Heart right ventricle (tissue), 16 donors: ENCODE data around the gene CASR. TPM values are rescaled to one million over a fixed set of nuclear protein-coding genes. Genes with fewer than 3 reads are reported as not detected.
"Not testable (repeated sequence)": the region's sequence is repeated elsewhere in the genome, so short reads cannot be mapped to it uniquely, and the experiment has no call there.

Experiments
- ATAC-seq, 8 donors: fragments of 200-7000 bp; cut with Tn5 transposase; one replicate each; pipeline ENCODE4 v1.9.1; 2020; ENCODE audit warnings: mild to moderate bottlenecking in 8 of 8, moderate library complexity in 8 of 8, moderate number of reproducible peaks in 1 of 8
- DNase-seq, 2 donors: peaks; one replicate each; pipeline ENCODE4 v3.0.0-alpha.2; 2020
- H3K27ac ChIP-seq, 10 donors: fragments of 200-600 bp; sonication (generic) in 2 of 10; one replicate each; pipeline versions ENCODE4 v1.5.0 to v1.8.0; 2020 to 2022; ENCODE audit warnings: mild to moderate bottlenecking in 3 of 10
- H3K27me3 ChIP-seq, 7 donors: fragments of 200-600 bp; one replicate each; pipeline ENCODE4 v1.8.0; 2021 to 2022; ENCODE audit warnings: mild to moderate bottlenecking in 2 of 7
- H3K36me3 ChIP-seq, 9 donors: fragments of 200-600 bp; sonication (generic) in 1 of 9; one replicate each; pipeline versions ENCODE4 v1.5.0 to v1.8.0; 2020 to 2022; ENCODE audit warnings: mild to moderate bottlenecking in 2 of 9
- H3K4me1 ChIP-seq, 9 donors: fragments of 200-600 bp; sonication (generic) in 1 of 9; one replicate each; pipeline versions ENCODE4 v1.5.0 to v1.8.0; 2020 to 2022; ENCODE audit warnings: mild to moderate bottlenecking in 4 of 9
- H3K4me3 ChIP-seq, 10 donors: fragments of 200-600 bp; sonication (generic) in 2 of 10; one replicate each; pipeline versions ENCODE4 v1.5.0 to v1.8.0; 2020 to 2022; ENCODE audit warnings: mild to moderate bottlenecking in 7 of 10, moderate library complexity in 2 of 10
- H3K9me3 ChIP-seq, 11 donors: fragments of 200-600 bp in 10 of 11; sonication (generic) in 2 of 11; one replicate each; pipeline versions ENCODE4 v1.5.0 to v1.8.0; 2013 to 2022; ENCODE audit warnings: mild to moderate bottlenecking in 2 of 11, control low read depth in 1 of 11, moderate library complexity in 1 of 11
- CTCF ChIP-seq, 9 donors: fragments of 200-600 bp; sonication (generic) in 2 of 9; IDR thresholded peaks; one replicate each; pipeline versions ENCODE4 v1.5.0 to v1.8.0; 2021 to 2022; ENCODE audit warnings: antibody characterized with exemption in 9 of 9, mild to moderate bottlenecking in 5 of 9, moderate library complexity in 1 of 9
- WGBS, 2 donors: extraction: QIAGEN DNeasy Blood & Tissue Kit; methylation state at CpG; one replicate each; pipeline ENCODE4 v1.1.7; 2013; ENCODE audit warnings: inconsistent platforms in 1 of 2; 5-methylcytosine and 5-hydroxymethylcytosine counted together
- intact Hi-C, 10 donors: fragments of 100-400 bp; cut with DNase I; formaldehyde crosslinking; loops; one replicate each; pipeline versions ENCODE4 v1.11.1 to v1.14.2; 2022
- long read RNA-seq, 3 donors: library from polyadenylated mRNA; unstranded; transcript quantifications; one replicate each; pipeline ENCODE4 v2.0.0, GENCODE V29; 2020 to 2021
- polyA plus RNA-seq, 2 donors: library from polyadenylated mRNA; stranded (reverse); fragments of 200-250 nt; gene quantifications; one replicate each; pipeline ENCODE4 v1.2.3, GENCODE V29; 2013
- total RNA-seq, 10 donors: library from RNA; stranded (reverse); fragmentation: NEBNext Ultra II Directional in 3 of 10; extraction: Animal tissue kit (Norgen Biotek cat#: 25700) in 3 of 10; gene quantifications; one replicate each; pipeline versions ENCODE4 v1.2.1 to v1.2.4, GENCODE V29; 2021 to 2023
- donor health status: Arrhythmogenic right ventricular cardiomyopathy.
- donor health status: ischemic (EF 13 %, LVEDD 7.1; RV severe dilation, severe dysfunction).
- donor health status: healthy with polysubstance abuse.
- donor health status: DM: no; HTN: yes; CAD: no.
- donor health status: DM: no; HTN: no; CAD: no.
- donor health status: ischemic (EF 25% LVEDD 6.9; RV normal size, moderate dysfunction).
- donor health status: ischemic (EF 25% LVEDD 5.7; RV mildly dilated, moderate dysfunction).
- donor health status: healthy.
- donor health status: DM: yes; HTN: yes; CAD: no.
- donor health status: Ischemic cardiomyopathy.
- donor health status: ischemic (EF 35%, LVEDD 5.7; RV mildly dilated, moderate dysfunction).
- donor health status: nonischemic (EF 11% LVEDD 7.7; RV severe dilation, severe dysfunction).
- donor health status: DM: yes; HTN: yes; CAD: no.
- donor health status: PGD.
- donor health status: ischemic (EF 29% LVEDD 5.4; RV normal size, mild dysfunction).
- donor health status: nonischemic (EF 23%, LVEDD 6.1; RV moderate dilation, normal function).

The CASR gene
- total RNA-seq (not detected), polyA plus RNA-seq (not detected)
- long read RNA-seq, donor 1, result 0 reads
- long read RNA-seq, donor 2, result 0 reads
- long read RNA-seq, donor 3, result 0 reads

DNA sequence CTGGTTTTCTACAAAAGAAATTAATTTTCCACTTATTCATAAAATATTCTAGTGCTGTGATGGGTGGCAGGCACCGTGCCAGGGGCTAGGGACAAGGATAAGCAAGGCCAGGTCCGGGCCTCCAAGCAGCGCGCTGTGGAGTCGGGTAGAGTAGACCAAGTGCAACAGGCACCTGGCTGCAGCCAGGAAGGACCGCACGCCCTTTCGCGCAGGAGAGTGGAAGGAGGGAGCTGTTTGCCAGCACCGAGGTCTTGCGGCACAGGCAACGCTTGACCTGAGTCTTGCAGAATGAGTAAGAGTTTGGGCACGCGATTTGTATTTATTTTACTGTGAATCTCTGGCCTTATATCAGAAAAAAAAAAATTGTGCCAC lies at the start of gene CASR:
CASR (plus strand) TSS at position 148 of the 372 bp plus-strand sequence. CDS start 70,522 bp downstream, outside the sequence.
- H3K9me3 ChIP-seq, result no peaks in the 10 kb centered on the region
- DNase-seq, result peak in 1 of 2 donors; percentile 12
- no peak within 1 kb of the TSS for H3K27ac ChIP-seq
- H3K27me3 ChIP-seq, result peaks cover 0 to 84% (median 66%) of the 10 kb centered on the region in 7 donors
- TF ChIP-seq CTCF (IDR thresholded peaks at IDR 0.05), result no peak
- H3K36me3 ChIP-seq, result no peaks in the 10 kb centered on the region
- no peak for ATAC-seq
- H3K4me1 ChIP-seq, result peaks cover 0 to 12% (median 4%) of the 10 kb centered on the region in 9 donors
- peak within 1 kb of the TSS in 6 of 10 donors; percentile 8 to 34 (median 16) for H3K4me3 ChIP-seq
- intact Hi-C loops, result no loop called here
- 8 to 9% methylated on average over 14 of the region's 14 CpGs for WGBS, 2 donors

DNA sequence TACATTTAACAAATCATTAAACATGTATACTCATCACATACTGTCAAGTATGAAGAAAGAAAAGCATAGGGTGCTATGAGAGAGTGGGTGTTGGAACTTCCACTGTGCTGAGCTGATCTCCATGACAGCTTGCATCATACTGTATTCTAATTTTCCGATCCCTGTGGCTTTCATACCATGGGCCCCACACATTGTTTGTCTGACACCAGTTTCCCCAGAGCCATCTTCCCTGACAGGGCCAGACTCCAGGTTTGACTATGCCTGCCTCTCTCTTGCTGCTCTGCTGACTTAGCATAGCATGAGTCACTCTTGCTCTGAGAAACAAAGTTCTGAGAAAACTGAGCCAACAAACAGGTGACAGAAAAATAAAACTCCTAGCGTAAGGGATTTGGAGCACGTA lies 37.0 kb upstream of the CASR start:
- TF ChIP-seq CTCF (IDR thresholded peaks at IDR 0.05), result no peak
- intact Hi-C loops, result no loop called here
- no peak overlapping the region for H3K27ac ChIP-seq

DNA sequence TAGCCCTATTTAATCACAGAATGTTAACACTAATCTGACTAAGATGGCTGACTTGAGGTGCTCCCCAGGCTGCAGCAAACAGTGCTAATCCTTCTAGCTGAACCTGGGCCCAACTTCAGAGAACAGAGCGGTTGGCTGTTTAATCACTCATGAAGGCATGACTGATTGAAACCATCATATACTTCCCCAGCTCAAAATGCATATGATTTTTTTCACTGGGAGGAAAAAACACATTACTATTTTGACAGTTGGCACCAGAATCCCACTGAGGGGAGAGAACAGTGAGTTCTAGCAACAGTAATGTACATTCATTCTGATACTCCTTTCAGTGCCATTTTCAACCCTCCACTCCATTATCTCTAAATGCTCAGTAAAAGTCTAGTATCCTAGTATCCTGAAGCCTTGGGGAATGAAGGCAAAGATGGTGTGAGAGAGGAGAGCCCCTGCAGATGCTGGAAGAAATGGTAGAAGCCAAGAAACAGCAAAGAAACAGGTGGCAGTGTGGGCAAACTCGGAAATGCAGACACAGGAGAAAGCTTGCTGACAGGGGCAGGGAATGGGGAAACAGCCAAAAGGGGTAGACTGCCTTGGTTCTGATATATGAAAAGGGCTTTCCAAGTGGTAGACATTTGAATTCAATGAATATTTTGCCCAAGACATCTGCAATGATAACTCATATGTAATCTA lies 34.4 kb upstream of the CASR start:
- no peak for TF ChIP-seq CTCF (IDR thresholded peaks at IDR 0.05)
- WGBS, 2 donors, result 53 to 69% methylated on average over 2 of the region's 2 CpGs
- Histone ChIP-seq H3K4me1 (no peaks in the 10 kb centered on the region), H3K36me3 (no peaks in the 10 kb centered on the region), H3K9me3 (peaks cover 0 to 25% (median under 1%) of the 10 kb centered on the region in 11 donors), H3K4me3 (no peak overlapping the region), H3K27me3 (no peaks in the 10 kb centered on the region), H3K27ac (no peak overlapping the region)
- no peak for ATAC-seq
- intact Hi-C loops, result no loop called here
- no peak for DNase-seq

More for the DNA sequence above, 37.0 kb upstream of the CASR start:
- Histone ChIP-seq H3K36me3 (no peaks in the 10 kb centered on the region), H3K9me3 (peaks cover 0 to 16% (median 0%) of the 10 kb centered on the region in 11 donors), H3K27me3 (no peaks in the 10 kb centered on the region), H3K4me1 (no peaks in the 10 kb centered on the region), H3K4me3 (no peak overlapping the region)
- 87 to 91% methylated on average over 3 of the region's 3 CpGs for WGBS, 2 donors
- no peak for DNase-seq
- no peak for ATAC-seq

DNA sequence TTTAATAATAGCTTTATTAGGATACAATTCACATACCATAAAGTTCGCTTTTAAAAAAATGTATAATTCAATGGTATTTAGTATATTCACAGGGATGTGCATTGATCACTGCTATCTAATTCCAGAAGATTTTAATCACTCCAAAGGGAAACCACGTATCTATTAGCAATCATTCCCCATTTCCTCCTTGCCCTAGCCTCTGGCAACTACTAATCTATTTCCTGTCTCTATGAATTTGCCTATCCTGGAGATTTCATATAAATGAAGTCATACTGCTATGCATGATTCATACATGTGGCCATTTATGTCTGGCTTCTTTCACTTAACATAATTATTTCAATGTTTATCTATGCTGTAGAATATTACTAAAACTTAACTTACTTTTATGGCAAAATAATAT lies 32.0 kb upstream of the CASR start:
- Histone ChIP-seq H3K36me3 (no peaks in the 10 kb centered on the region), H3K4me1 (no peaks in the 10 kb centered on the region), H3K9me3 (peaks cover 0 to 48% (median 23%) of the 10 kb centered on the region in 11 donors), H3K27me3 (no peaks in the 10 kb centered on the region), H3K4me3 (no peak overlapping the region), H3K27ac (no peak overlapping the region)
- 58 to 67% methylated on average over 2 of the region's 2 CpGs for WGBS, 2 donors
- intact Hi-C loops, result no loop called here
- DNase-seq (no peak), ATAC-seq (no peak)
- TF ChIP-seq CTCF (IDR thresholded peaks at IDR 0.05), result no peak

DNA sequence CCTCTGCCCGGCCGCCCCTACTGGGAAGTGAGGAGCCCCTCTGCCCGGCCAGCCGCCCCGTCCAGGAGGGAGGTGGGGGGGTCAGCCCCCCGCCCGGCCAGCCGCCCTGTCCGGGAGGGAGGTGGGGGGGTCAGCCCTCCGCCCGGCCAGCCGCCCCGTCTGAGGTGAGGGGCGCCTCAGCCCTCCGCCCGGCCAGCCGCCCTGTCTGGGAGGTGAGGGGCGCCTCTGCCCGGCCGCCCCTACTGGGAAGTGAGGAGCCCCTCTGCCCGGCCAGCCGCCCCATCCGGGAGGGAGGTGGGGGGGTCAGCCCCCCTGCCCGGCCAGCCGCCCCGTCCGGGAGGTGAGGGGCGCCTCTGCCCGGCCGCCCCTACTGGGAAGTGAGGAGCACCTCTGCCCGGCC lies 18.5 kb upstream of the CASR start:
- H3K4me1 ChIP-seq, ATAC-seq, H3K4me3 ChIP-seq, intact Hi-C loops, DNase-seq, H3K27ac ChIP-seq, H3K36me3 ChIP-seq, H3K27me3 ChIP-seq: not testable (repeated sequence)
- WGBS, 2 donors, result 93 to 100% methylated on average over 4 to 21 of the region's 31 CpGs
- peaks cover 0 to 22% (median 0%) of the 10 kb centered on the region in 11 donors for H3K9me3 ChIP-seq
